Ishikawa (cell line): ENCODE data around the gene NUP133.

Experiments used
- CEBPB ChIP-seq: IDR thresholded peaks from 2 replicates; pipeline ENCODE4 v1.6.1; 2012
- CREB1 ChIP-seq: IDR thresholded peaks from 2 replicates; pipeline ENCODE4 v1.6.1; 2012; ENCODE audit warnings: low read depth
- EGR1 ChIP-seq: IDR thresholded peaks from 2 replicates; pipeline ENCODE4 v1.6.1; 2012
- EP300 ChIP-seq: IDR thresholded peaks from 2 replicates; pipeline ENCODE4 v1.6.1; 2012; ENCODE audit warnings: borderline replicate concordance
- FOXM1 ChIP-seq: IDR thresholded peaks from 2 replicates; pipeline ENCODE4 v1.6.1; 2012; ENCODE audit warnings: low read depth, borderline replicate concordance
- MAX ChIP-seq: IDR thresholded peaks from 2 replicates; pipeline ENCODE4 v1.6.1; 2012
- NFIC ChIP-seq: IDR thresholded peaks from 2 replicates; pipeline ENCODE4 v1.6.1; 2012
- RAD21 ChIP-seq: IDR thresholded peaks from 2 replicates; pipeline ENCODE4 v1.6.1; 2012; ENCODE audit warnings: low read depth
- REST ChIP-seq: IDR thresholded peaks from 2 replicates; pipeline ENCODE4 v1.6.1; 2012; ENCODE audit warnings: low read depth, mild to moderate bottlenecking
- TAF1 ChIP-seq: IDR thresholded peaks from 2 replicates; pipeline ENCODE4 v1.6.1; 2012; ENCODE audit warnings: low read depth, mild to moderate bottlenecking
- TCF12 ChIP-seq: IDR thresholded peaks from 2 replicates; pipeline ENCODE4 v1.6.1; 2012; ENCODE audit warnings: low read depth
- TEAD4 ChIP-seq: IDR thresholded peaks from 2 replicates; pipeline ENCODE4 v1.6.1; 2012
- USF1 ChIP-seq: IDR thresholded peaks from 2 replicates; pipeline ENCODE4 v1.6.1; 2012
- YY1 ChIP-seq: IDR thresholded peaks from 2 replicates; pipeline ENCODE4 v1.6.1; 2012; ENCODE audit warnings: low read depth
- ZBTB7A ChIP-seq: IDR thresholded peaks from 2 replicates; pipeline ENCODE4 v1.6.1; 2012; ENCODE audit warnings: low read depth

Gene NUP133

GRCh38 chr1:229482511-229482910 is 25.6 kb downstream of the NUP133 start:
- no peak for TF ChIP-seq TEAD4
- TF ChIP-seq CREB1 = no peak
- no peak for TF ChIP-seq MAX
- TF ChIP-seq REST = no peak
- TF ChIP-seq YY1 = no peak
- no peak for TF ChIP-seq CEBPB
- TF ChIP-seq EP300 = no peak
- no peak for TF ChIP-seq RAD21
- TF ChIP-seq TAF1 = no peak
- TF ChIP-seq ZBTB7A = no peak
- TF ChIP-seq FOXM1 = no peak
- no peak for TF ChIP-seq EGR1
- no peak for TF ChIP-seq USF1
- TF ChIP-seq NFIC = no peak
- TF ChIP-seq TCF12 = no peak

GRCh38 chr1:229480495-229480894 is 27.6 kb downstream of the NUP133 start:
- TF ChIP-seq FOXM1 = no peak
- no peak for TF ChIP-seq TCF12
- no peak for TF ChIP-seq NFIC
- no peak for TF ChIP-seq EGR1
- no peak for TF ChIP-seq MAX
- no peak for TF ChIP-seq TAF1
- no peak for TF ChIP-seq REST
- TF ChIP-seq ZBTB7A = no peak
- no peak for TF ChIP-seq YY1
- no peak for TF ChIP-seq EP300
- no peak for TF ChIP-seq TEAD4
- no peak for TF ChIP-seq RAD21
- no peak for TF ChIP-seq CEBPB
- TF ChIP-seq USF1 = no peak
- no peak for TF ChIP-seq CREB1

- TF ChIP-seq EP300 = no peak
These were observed 28.3 kb downstream of the NUP133 start for GRCh38 chr1:229479660-229480399.

- TF ChIP-seq TAF1 (no peak), RAD21 (no peak), FOXM1 (no peak), TCF12 (no peak), MAX (no peak), ZBTB7A (no peak), TEAD4 (no peak), CEBPB (no peak), NFIC (no peak), REST (no peak), USF1 (no peak)
These were observed 29.3 kb downstream of the NUP133 start for GRCh38 chr1:229478852-229479251.
